ENCODE measurements around the gene IL17REL.

The IL17REL gene

GRCh38 chr22:49966041-49966773 lies 46.4 kb downstream of the IL17REL start:
- no peak for DNase-seq

- no peak for DNase-seq
Measured at GRCh38 chr22:49965091-49966040, 47.2 kb downstream of the IL17REL start.

GRCh38 chr22:49964136-49965090 lies 48.2 kb downstream of the IL17REL start:
- peak in 2 of 6 experiments; percentile 47 to 54 for DNase-seq

- peak in 1 of 6 experiments; percentile 47 for DNase-seq
Measured at GRCh38 chr22:49963647-49964026, 48.9 kb downstream of the IL17REL start.

GRCh38 chr22:49962751-49963646 lies 49.6 kb downstream of the IL17REL start:
- no peak for DNase-seq

GRCh38 chr22:49962012-49962750 lies 50.4 kb downstream of the IL17REL start:
- peak; percentile 46 to 88 (median 72) for DNase-seq

GRCh38 chr22:49961601-49962011 lies 51.0 kb downstream of the IL17REL start:
- DNase-seq: peak in 2 of 6 experiments; percentile 53 to 69

- peak in 1 of 6 experiments; percentile 64 for DNase-seq
Measured at GRCh38 chr22:49961005-49961600, 51.5 kb downstream of the IL17REL start.

- peak; percentile 86 to 97 (median 88) for DNase-seq
Measured at GRCh38 chr22:49960159-49961004, 52.2 kb downstream of the IL17REL start, which contains the start of gene PIM3. Gene PIM3, plus strand, starts transcription at chr22:49960772. Its CDS starts 176 bp downstream, at chr22:49960948.

- DNase-seq: no peak
Measured at GRCh38 chr22:49959782-49960158, 52.8 kb downstream of the IL17REL start.

GRCh38 chr22:49958931-49959781 lies 53.4 kb downstream of the IL17REL start:
- DNase-seq: no peak

GRCh38 chr22:49958366-49958921 lies 54.1 kb downstream of the IL17REL start:
- no peak for DNase-seq

GRCh38 chr22:49957826-49958365 lies 54.7 kb downstream of the IL17REL start:
- no peak for DNase-seq

- no peak for DNase-seq
Measured at GRCh38 chr22:49956914-49957825, 55.4 kb downstream of the IL17REL start.

- no peak for DNase-seq
Measured at GRCh38 chr22:49956418-49956770, 56.2 kb downstream of the IL17REL start.

- no peak for DNase-seq
Measured at GRCh38 chr22:49955581-49956417, 56.8 kb downstream of the IL17REL start.

Measured in stimulated activated naive CD4-positive, alpha-beta T cell (primary cell).